SK-N-SH (cell line): Measurements from ENCODE around the gene LIMS2. TPM values are rescaled to one million over a fixed set of nuclear protein-coding genes. Genes with fewer than 3 reads are reported as not detected.

Experiments used
- CTCF ChIA-PET: fragments of 300-600, 350-600 bp; formaldehyde crosslinking; extraction: SDS; loops from one replicate; lab custom pipeline; 2021; lab: Yijun Ruan, JAX
- POLR2A ChIA-PET: fragments of 350-600 bp; sonication (Branson Sonifier 250); formaldehyde crosslinking; extraction: SDS; loops from one replicate; lab custom pipeline; 2020; ENCODE audit warnings: antibody characterized with exemption, inconsistent platforms; lab: Yijun Ruan, JAX
- DNase-seq: peaks from one replicate; pipeline ENCODE4 v3.0.0; 2012
- H2AFZ ChIP-seq: fragments of 200-600 bp; sonication (generic); 2 replicates; pipeline ENCODE4 v1.8.1; 2016; ENCODE audit warnings: antibody characterized with exemption, mild to moderate bottlenecking, low read depth
- H3F3A ChIP-seq: fragments of 200-600 bp; sonication (generic); replicated peaks from 2 replicates; pipeline ENCODE3; 2016; ENCODE audit warnings: antibody characterized with exemption, mild to moderate bottlenecking; ENCODE audit not compliant: insufficient read depth
- H3K27ac ChIP-seq, 2 experiments: fragments of 200-500 bp in 1 of 2; fragments of 200-600 bp in 1 of 2; sonication (Bioruptor generic) in 1 of 2; sonication (generic), shearing (Covaris generic) in 1 of 2; 2 replicates each; pipeline versions ENCODE4 v1.5.1 to v1.6.1; 2014 to 2016; ENCODE audit warnings: low read depth in 2 of 2, inconsistent platforms in 1 of 2, low read length in 1 of 2, mild to moderate bottlenecking in 1 of 2, mixed read lengths in 1 of 2
- H3K27me3 ChIP-seq: fragments of 200-600 bp; sonication (generic), shearing (Covaris generic); 2 replicates; pipeline ENCODE4 v1.6.1; 2016; ENCODE audit warnings: mixed run types; ENCODE audit not compliant: insufficient read depth
- H3K36me3 ChIP-seq, 2 experiments: fragments of 200-500 bp in 1 of 2; fragments of 200-600 bp in 1 of 2; sonication (Bioruptor generic) in 1 of 2; sonication (generic) in 1 of 2; replicated peaks in 1 of 2; 2 replicates each; pipeline versions ENCODE3 to v1.5.1; 2014 to 2016; ENCODE audit warnings: low read length in 1 of 2, mild to moderate bottlenecking in 1 of 2; ENCODE audit not compliant: insufficient read depth in 2 of 2, control insufficient read depth in 1 of 2
- H3K4me1 ChIP-seq, 2 experiments: fragments of 200-500 bp in 1 of 2; fragments of 200-600 bp in 1 of 2; sonication (Bioruptor generic) in 1 of 2; sonication (generic), shearing (Covaris generic) in 1 of 2; 2 replicates each; pipeline versions ENCODE4 v1.5.1 to v1.6.1; 2014 to 2016; ENCODE audit warnings: low read depth in 1 of 2, low read length in 1 of 2, mixed run types in 1 of 2; ENCODE audit not compliant: insufficient read depth in 2 of 2, control insufficient read depth in 1 of 2
- H3K4me2 ChIP-seq: fragments of 200-600 bp; sonication (generic), shearing (Covaris generic); 2 replicates; pipeline ENCODE4 v1.6.1; 2017; ENCODE audit warnings: mixed run types
- H3K4me3 ChIP-seq, 2 experiments: fragments of 200-500 bp in 1 of 2; fragments of 200-600 bp in 1 of 2; sonication (Bioruptor generic) in 1 of 2; sonication (generic), shearing (Covaris generic) in 1 of 2; 2 replicates each; pipeline versions ENCODE4 v1.5.1 to v1.8.1; 2014 to 2016; ENCODE audit warnings: low read depth in 2 of 2, inconsistent platforms in 1 of 2, low read length in 1 of 2, mild to moderate bottlenecking in 1 of 2, mixed read lengths in 1 of 2, moderate library complexity in 1 of 2
- H3K79me2 ChIP-seq: fragments of 200-600 bp; sonication (generic); 2 replicates; pipeline ENCODE4 v1.8.1; 2017; ENCODE audit warnings: mild to moderate bottlenecking; ENCODE audit not compliant: insufficient read depth
- H3K9ac ChIP-seq: fragments of 200-600 bp; sonication (generic); 2 replicates; pipeline ENCODE4 v1.6.1; 2017; ENCODE audit warnings: mixed run types
- H3K9me2 ChIP-seq: fragments of 200-600 bp; sonication (generic); 2 replicates; pipeline ENCODE4 v1.6.1; 2017; ENCODE audit warnings: mixed run types
- H3K9me3 ChIP-seq: fragments of 200-600 bp; sonication (generic); 2 replicates; pipeline ENCODE4 v1.6.1; 2017; ENCODE audit warnings: mixed run types, mild to moderate bottlenecking, moderate library complexity
- H4K20me1 ChIP-seq: fragments of 200-600 bp; sonication (generic); 2 replicates; pipeline ENCODE4 v1.6.1; 2017; ENCODE audit warnings: mild to moderate bottlenecking, mixed run types; ENCODE audit not compliant: insufficient read depth
- ELF1 ChIP-seq: IDR thresholded peaks from 2 replicates; pipeline ENCODE4 v1.4.0; 2012
- FOXJ3 ChIP-seq: sonication (generic); formaldehyde crosslinking; IDR thresholded peaks from 2 replicates; pipeline ENCODE4 v1.5.1; 2020; ENCODE audit warnings: mild to moderate bottlenecking, missing genetic modification reagents
- GATA2 ChIP-seq: sonication (generic); formaldehyde crosslinking; IDR thresholded peaks from 2 replicates; pipeline ENCODE4 v1.5.0; 2020; ENCODE audit warnings: mild to moderate bottlenecking, missing genetic modification reagents
- MEF2A ChIP-seq: IDR thresholded peaks from 2 replicates; pipeline ENCODE4 v1.4.0; 2012; ENCODE audit warnings: low read depth, borderline replicate concordance
- NFIC ChIP-seq: IDR thresholded peaks from 2 replicates; pipeline ENCODE4 v1.4.0; 2012; ENCODE audit warnings: borderline replicate concordance
- NRF1 ChIP-seq: IDR thresholded peaks from 2 replicates; pipeline ENCODE4 v1.6.1; 2012; ENCODE audit warnings: low read depth, mild to moderate bottlenecking, low read length
- POLR2AphosphoS5 ChIP-seq: IDR thresholded peaks from 2 replicates; pipeline ENCODE4 v1.6.1; 2012; ENCODE audit warnings: low read depth, low read length
- RCOR1 ChIP-seq: fragments of 150-350 bp; IDR thresholded peaks from 2 replicates; pipeline ENCODE4 v1.6.1; 2017; ENCODE audit warnings: antibody characterized with exemption, low read length
- RFX5 ChIP-seq: IDR thresholded peaks from 2 replicates; pipeline ENCODE4 v1.6.1; 2012; ENCODE audit warnings: mild to moderate bottlenecking, improper control_type of control experiment, low read length
- SMC3 ChIP-seq: IDR thresholded peaks from 2 replicates; pipeline ENCODE4 v1.6.1; 2012; ENCODE audit warnings: low read depth, low read length, improper control_type of control experiment
- TAF1 ChIP-seq: IDR thresholded peaks from 2 replicates; pipeline ENCODE4 v1.6.1; 2012; ENCODE audit warnings: low read depth, mild to moderate bottlenecking, low read length, moderate library complexity, borderline replicate concordance
- TEAD4 ChIP-seq: IDR thresholded peaks from 2 replicates; pipeline ENCODE4 v1.4.0; 2012; ENCODE audit warnings: mild to moderate bottlenecking, borderline replicate concordance; ENCODE audit not compliant: insufficient read depth
- YY1 ChIP-seq: IDR thresholded peaks from 2 replicates; pipeline ENCODE4 v1.4.0; 2012; ENCODE audit warnings: low read depth, mild to moderate bottlenecking
- WGBS: methylation state at CpG from one replicate; pipeline ENCODE4 v1.1.6; 2017; ENCODE audit warnings: low lambda C conversion rate; 5-methylcytosine and 5-hydroxymethylcytosine counted together
- polyA plus RNA-seq, 3 experiments: library from polyadenylated mRNA; depleted of rRNA; stranded (reverse); fragments of >200 nt; gene quantifications; 2 replicates each; pipeline ENCODE4 v1.2.3, GENCODE V29; 2012
- TF ChIP-seq, protein P1 (sequence below): fragments of 150-350 bp; IDR thresholded peaks from 2 replicates; pipeline ENCODE4 v1.6.1; 2017; ENCODE audit warnings: antibody characterized with exemption, low read length, low read depth, borderline replicate concordance
- TF ChIP-seq, protein P2 (sequence below): IDR thresholded peaks from 2 replicates; pipeline ENCODE4 v1.6.1; 2012; ENCODE audit warnings: mild to moderate bottlenecking, low read depth, low read length, moderate library complexity
- TF ChIP-seq, protein P3 (sequence below): IDR thresholded peaks from 2 replicates; pipeline ENCODE4 v1.4.0; 2012; ENCODE audit warnings: low read depth, borderline replicate concordance
- TF ChIP-seq, protein P4 (sequence below): IDR thresholded peaks from 2 replicates; pipeline ENCODE4 v1.4.0; 2012; ENCODE audit warnings: low read depth
- TF ChIP-seq, protein P5 (sequence below): IDR thresholded peaks from 2 replicates; pipeline ENCODE4; 2012

LIMS2 gene
- polyA plus RNA-seq, 1 of the 3 experiments (the other 2 are of a cell fraction), result 2.7 TPM

DNA sequence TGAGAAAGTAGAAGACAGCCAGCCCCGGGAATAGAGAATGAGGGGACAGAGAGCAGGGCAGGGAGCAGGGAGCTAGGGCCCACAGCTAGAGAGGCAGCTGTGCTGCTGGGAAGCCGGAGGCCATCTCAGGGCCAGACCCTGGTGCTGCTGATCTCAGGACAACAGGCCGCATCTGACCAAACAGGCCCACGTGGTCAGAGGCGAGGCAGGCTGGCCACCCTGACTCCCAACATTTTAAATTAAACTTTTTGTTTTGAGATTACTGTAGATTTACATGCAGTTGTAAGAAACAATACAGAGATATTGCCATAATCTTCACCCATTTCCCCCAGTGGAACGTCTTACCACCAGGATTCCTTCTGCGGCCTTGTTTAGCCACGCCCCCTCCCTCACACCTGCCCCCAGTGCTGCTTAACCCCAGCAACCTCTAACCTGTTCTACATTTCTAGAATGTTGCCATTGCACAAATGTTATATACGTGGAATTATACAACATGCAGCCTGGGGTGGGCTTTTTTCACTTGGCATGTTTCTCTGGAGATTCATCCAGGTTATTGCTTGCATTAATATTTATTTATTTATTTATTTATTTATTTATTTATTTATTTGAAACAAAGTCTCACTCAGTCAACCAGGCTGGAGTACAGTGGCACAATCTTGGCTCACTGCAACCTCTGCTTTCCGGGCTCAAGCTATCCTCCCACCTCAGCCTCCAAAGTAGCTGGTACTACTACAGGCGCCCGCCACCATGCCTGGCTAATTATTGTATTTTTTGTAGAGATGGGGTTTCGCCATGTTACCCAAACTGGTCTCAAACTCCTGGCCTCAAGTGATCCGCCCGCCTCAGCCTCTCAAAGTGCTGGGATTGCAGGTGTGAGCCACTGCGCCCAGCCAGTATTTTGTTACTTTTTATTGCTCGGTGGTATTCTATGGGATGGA, 78.0 kb downstream of the LIMS2 start (continued):
- TF ChIP-seq, protein P1, sequence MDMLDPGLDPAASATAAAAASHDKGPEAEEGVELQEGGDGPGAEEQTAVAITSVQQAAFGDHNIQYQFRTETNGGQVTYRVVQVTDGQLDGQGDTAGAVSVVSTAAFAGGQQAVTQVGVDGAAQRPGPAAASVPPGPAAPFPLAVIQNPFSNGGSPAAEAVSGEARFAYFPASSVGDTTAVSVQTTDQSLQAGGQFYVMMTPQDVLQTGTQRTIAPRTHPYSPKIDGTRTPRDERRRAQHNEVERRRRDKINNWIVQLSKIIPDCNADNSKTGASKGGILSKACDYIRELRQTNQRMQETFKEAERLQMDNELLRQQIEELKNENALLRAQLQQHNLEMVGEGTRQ, result no peak
- no peak for TF ChIP-seq RFX5
- TF ChIP-seq, protein P2, sequence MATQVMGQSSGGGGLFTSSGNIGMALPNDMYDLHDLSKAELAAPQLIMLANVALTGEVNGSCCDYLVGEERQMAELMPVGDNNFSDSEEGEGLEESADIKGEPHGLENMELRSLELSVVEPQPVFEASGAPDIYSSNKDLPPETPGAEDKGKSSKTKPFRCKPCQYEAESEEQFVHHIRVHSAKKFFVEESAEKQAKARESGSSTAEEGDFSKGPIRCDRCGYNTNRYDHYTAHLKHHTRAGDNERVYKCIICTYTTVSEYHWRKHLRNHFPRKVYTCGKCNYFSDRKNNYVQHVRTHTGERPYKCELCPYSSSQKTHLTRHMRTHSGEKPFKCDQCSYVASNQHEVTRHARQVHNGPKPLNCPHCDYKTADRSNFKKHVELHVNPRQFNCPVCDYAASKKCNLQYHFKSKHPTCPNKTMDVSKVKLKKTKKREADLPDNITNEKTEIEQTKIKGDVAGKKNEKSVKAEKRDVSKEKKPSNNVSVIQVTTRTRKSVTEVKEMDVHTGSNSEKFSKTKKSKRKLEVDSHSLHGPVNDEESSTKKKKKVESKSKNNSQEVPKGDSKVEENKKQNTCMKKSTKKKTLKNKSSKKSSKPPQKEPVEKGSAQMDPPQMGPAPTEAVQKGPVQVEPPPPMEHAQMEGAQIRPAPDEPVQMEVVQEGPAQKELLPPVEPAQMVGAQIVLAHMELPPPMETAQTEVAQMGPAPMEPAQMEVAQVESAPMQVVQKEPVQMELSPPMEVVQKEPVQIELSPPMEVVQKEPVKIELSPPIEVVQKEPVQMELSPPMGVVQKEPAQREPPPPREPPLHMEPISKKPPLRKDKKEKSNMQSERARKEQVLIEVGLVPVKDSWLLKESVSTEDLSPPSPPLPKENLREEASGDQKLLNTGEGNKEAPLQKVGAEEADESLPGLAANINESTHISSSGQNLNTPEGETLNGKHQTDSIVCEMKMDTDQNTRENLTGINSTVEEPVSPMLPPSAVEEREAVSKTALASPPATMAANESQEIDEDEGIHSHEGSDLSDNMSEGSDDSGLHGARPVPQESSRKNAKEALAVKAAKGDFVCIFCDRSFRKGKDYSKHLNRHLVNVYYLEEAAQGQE, result no peak
- TF ChIP-seq TAF1, result no peak
- TF ChIP-seq, all 33 proteins: peak for 0

DNA sequence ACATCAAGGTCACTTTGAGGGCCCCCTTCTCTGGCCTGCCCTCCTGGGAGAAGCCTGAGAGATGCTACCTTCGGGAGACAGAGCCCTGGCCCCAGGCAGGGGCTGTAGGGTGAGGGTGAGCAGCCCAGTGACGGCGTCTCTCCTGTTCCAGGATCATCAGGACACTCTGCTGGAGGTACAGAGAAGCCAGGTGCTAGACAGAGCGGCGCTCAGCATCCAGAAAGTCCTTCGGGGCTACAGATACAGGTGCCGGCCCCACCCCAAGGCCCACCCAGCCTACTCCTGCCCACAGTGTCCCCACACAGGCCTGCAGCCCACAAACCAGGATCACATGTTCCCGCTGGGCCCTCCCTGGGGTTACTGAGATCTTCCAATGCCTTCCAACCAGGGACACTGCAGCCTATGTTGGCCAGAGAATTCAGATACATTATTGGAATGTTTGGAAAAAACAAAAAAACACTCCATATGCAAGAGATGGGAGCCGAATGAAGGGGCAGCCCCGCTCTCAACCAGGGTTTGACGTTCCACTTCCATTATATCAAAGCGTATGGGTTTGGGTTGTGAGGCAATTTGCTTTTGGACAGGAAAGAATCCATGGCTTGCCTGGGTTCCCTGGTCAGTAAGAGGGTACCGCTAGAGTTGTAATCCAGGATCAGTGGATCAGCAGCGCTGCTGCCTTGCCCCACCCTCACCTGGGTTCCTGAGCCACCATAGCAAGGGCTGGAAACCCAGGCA, 78.9 kb downstream of the LIMS2 start:
- Histone ChIP-seq H3K27me3 (no peaks in the 10 kb centered on the region), H2AFZ (no peak overlapping the region), H3F3A (peaks cover 11% of the 10 kb centered on the region), H3K9me3 (no peaks in the 10 kb centered on the region), H3K4me3 (no peak overlapping the region), H3K79me2 (no peaks in the 10 kb centered on the region), H3K9me2 (no peaks in the 10 kb centered on the region), H3K9ac (no peak overlapping the region), H3K27ac (no peak overlapping the region), H4K20me1 (no peaks in the 10 kb centered on the region), H3K4me1 (no peaks in the 10 kb centered on the region), H3K4me2 (no peak overlapping the region), H3K36me3 (no peaks in the 10 kb centered on the region)
- no peak for DNase-seq
- ChIA-PET POLR2A (no interaction called here), CTCF (no interaction called here)
- 79% methylated on average over 12 of the region's 14 CpGs for WGBS
- TF ChIP-seq, protein P3, sequence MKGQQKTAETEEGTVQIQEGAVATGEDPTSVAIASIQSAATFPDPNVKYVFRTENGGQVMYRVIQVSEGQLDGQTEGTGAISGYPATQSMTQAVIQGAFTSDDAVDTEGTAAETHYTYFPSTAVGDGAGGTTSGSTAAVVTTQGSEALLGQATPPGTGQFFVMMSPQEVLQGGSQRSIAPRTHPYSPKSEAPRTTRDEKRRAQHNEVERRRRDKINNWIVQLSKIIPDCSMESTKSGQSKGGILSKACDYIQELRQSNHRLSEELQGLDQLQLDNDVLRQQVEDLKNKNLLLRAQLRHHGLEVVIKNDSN, result no peak
- TF ChIP-seq GATA2 (no peak), SMC3 (no peak), POLR2AphosphoS5 (no peak), TEAD4 (no peak), NFIC (no peak), NRF1 (no peak), FOXJ3 (CRISPR knock-in tag) (no peak), RCOR1 (no peak), YY1 (no peak), ELF1 (no peak), MEF2A (no peak)
- TF ChIP-seq, protein P4, sequence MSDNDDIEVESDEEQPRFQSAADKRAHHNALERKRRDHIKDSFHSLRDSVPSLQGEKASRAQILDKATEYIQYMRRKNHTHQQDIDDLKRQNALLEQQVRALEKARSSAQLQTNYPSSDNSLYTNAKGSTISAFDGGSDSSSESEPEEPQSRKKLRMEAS, result no peak
- TF ChIP-seq, protein P2, result no peak
- TF ChIP-seq, protein P5, sequence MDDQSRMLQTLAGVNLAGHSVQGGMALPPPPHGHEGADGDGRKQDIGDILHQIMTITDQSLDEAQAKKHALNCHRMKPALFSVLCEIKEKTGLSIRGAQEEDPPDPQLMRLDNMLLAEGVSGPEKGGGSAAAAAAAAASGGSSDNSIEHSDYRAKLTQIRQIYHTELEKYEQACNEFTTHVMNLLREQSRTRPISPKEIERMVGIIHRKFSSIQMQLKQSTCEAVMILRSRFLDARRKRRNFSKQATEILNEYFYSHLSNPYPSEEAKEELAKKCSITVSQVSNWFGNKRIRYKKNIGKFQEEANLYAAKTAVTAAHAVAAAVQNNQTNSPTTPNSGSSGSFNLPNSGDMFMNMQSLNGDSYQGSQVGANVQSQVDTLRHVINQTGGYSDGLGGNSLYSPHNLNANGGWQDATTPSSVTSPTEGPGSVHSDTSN, result no peak
